Activated naive CD8-positive, alpha-beta T cell treated with anti-CD3 and anti-CD28 coated beads for 36 hours (primary cell): ENCODE measurements around the gene PTGER1. TPM values are rescaled to one million over a fixed set of nuclear protein-coding genes. Genes with fewer than 3 reads are reported as not detected.
"Not testable (repeated sequence)": the region's sequence is repeated elsewhere in the genome, so short reads cannot be mapped to it uniquely, and the experiment has no call there.

ENCODE experiments used
- DNase-seq: peaks from one replicate; pipeline ENCODE4 v3.0.0; 2021
- H3K27ac Mint-ChIP-seq: one replicate; pipeline ENCODE4 v1.8.0; 2022; ENCODE audit warnings: mild to moderate bottlenecking, moderate library complexity, mixed read lengths
- H3K27me3 Mint-ChIP-seq: one replicate; pipeline ENCODE4 v1.8.0; 2022; ENCODE audit warnings: mild to moderate bottlenecking, mixed read lengths
- H3K36me3 Mint-ChIP-seq: one replicate; pipeline ENCODE4 v1.8.0; 2021; ENCODE audit warnings: mild to moderate bottlenecking, mixed read lengths
- H3K4me1 Mint-ChIP-seq: one replicate; pipeline ENCODE4 v1.8.0; 2021; ENCODE audit warnings: mixed read lengths
- H3K4me3 Mint-ChIP-seq: one replicate; pipeline ENCODE4 v1.8.0; 2022; ENCODE audit warnings: mild to moderate bottlenecking, moderate library complexity, mixed read lengths
- H3K9me3 Mint-ChIP-seq: one replicate; pipeline ENCODE4 v1.8.0; 2022; ENCODE audit warnings: mixed read lengths
- total RNA-seq, 2 experiments: library from RNA; stranded (reverse); gene quantifications; one replicate each; pipeline ENCODE4 v1.2.3, GENCODE V29; 2021

Gene PTGER1
- total RNA-seq, 2 experiments from 2014 or later = 0.25 to 0.40 TPM

- peak overlapping the region; percentile 56 for H3K4me3 Mint-ChIP-seq
- DNase-seq = no peak
- peaks cover 21% of the 10 kb centered on the region for H3K27me3 Mint-ChIP-seq
- H3K27ac Mint-ChIP-seq = no peak overlapping the region
- peaks cover 22% of the 10 kb centered on the region for H3K4me1 Mint-ChIP-seq
- H3K9me3 Mint-ChIP-seq = no peaks in the 10 kb centered on the region
- peaks cover 9% of the 10 kb centered on the region for H3K36me3 Mint-ChIP-seq
Measured at GRCh38 chr19:14473073-14473977, 1.8 kb downstream of the PTGER1 start.

- peaks cover 22% of the 10 kb centered on the region for H3K4me1 Mint-ChIP-seq
- DNase-seq = peak; percentile 86
- H3K4me3 Mint-ChIP-seq = no peak overlapping the region
- H3K36me3 Mint-ChIP-seq = peaks cover 7% of the 10 kb centered on the region
- H3K9me3 Mint-ChIP-seq = no peaks in the 10 kb centered on the region
- H3K27me3 Mint-ChIP-seq = peaks cover 21% of the 10 kb centered on the region
- H3K27ac Mint-ChIP-seq = no peak overlapping the region
Measured at GRCh38 chr19:14472202-14472938, 2.8 kb downstream of the PTGER1 start.

GRCh38 chr19:14471436-14472187 is 3.5 kb downstream of the PTGER1 start:
- Mint-ChIP-seq H3K4me1 (peaks cover 22% of the 10 kb centered on the region), H3K27me3 (peaks cover 21% of the 10 kb centered on the region), H3K27ac (no peak overlapping the region), H3K36me3 (peaks cover 9% of the 10 kb centered on the region), H3K4me3 (no peak overlapping the region), H3K9me3 (no peaks in the 10 kb centered on the region)
- DNase-seq = no peak

- no peak for DNase-seq
- Mint-ChIP-seq H3K27me3 (peaks cover 21% of the 10 kb centered on the region), H3K36me3 (peaks cover 11% of the 10 kb centered on the region), H3K9me3 (no peaks in the 10 kb centered on the region), H3K4me3 (no peak overlapping the region), H3K4me1 (peaks cover 12% of the 10 kb centered on the region), H3K27ac (no peak overlapping the region)
Measured at GRCh38 chr19:14470031-14470876, 4.9 kb downstream of the PTGER1 start.

GRCh38 chr19:14467816-14468215 is 7.3 kb downstream of the PTGER1 start:
- H3K4me3 Mint-ChIP-seq = no peak overlapping the region
- H3K27ac Mint-ChIP-seq = no peak overlapping the region
- H3K36me3 Mint-ChIP-seq = peaks cover 8% of the 10 kb centered on the region
- H3K9me3 Mint-ChIP-seq = no peaks in the 10 kb centered on the region
- no peak for DNase-seq
- H3K4me1 Mint-ChIP-seq = peaks cover 1% of the 10 kb centered on the region
- H3K27me3 Mint-ChIP-seq = peaks cover 4% of the 10 kb centered on the region

GRCh38 chr19:14467391-14467790 is 7.8 kb downstream of the PTGER1 start:
- Mint-ChIP-seq H3K36me3 (peaks cover 8% of the 10 kb centered on the region), H3K27ac (no peak overlapping the region), H3K4me1 (no peaks in the 10 kb centered on the region), H3K27me3 (no peaks in the 10 kb centered on the region), H3K4me3 (no peak overlapping the region), H3K9me3 (no peaks in the 10 kb centered on the region)
- no peak for DNase-seq

- Mint-ChIP-seq H3K27ac (no peak overlapping the region), H3K4me1 (peaks cover 2% of the 10 kb centered on the region), H3K27me3 (no peaks in the 10 kb centered on the region), H3K4me3 (no peak overlapping the region), H3K9me3 (no peaks in the 10 kb centered on the region), H3K36me3 (peaks cover 8% of the 10 kb centered on the region)
- DNase-seq = no peak
Measured at GRCh38 chr19:14463747-14464146, 11.4 kb downstream of the PTGER1 start.

- not testable (repeated sequence) for H3K36me3 Mint-ChIP-seq, H3K27ac Mint-ChIP-seq, DNase-seq, H3K27me3 Mint-ChIP-seq, H3K4me3 Mint-ChIP-seq, H3K4me1 Mint-ChIP-seq, H3K9me3 Mint-ChIP-seq
Measured at GRCh38 chr19:14462401-14462800, 12.8 kb downstream of the PTGER1 start.

- H3K4me1 Mint-ChIP-seq = peaks cover 2% of the 10 kb centered on the region
- H3K4me3 Mint-ChIP-seq = no peak overlapping the region
- H3K36me3 Mint-ChIP-seq = peaks cover 7% of the 10 kb centered on the region
- H3K9me3 Mint-ChIP-seq = no peaks in the 10 kb centered on the region
- no peaks in the 10 kb centered on the region for H3K27me3 Mint-ChIP-seq
- H3K27ac Mint-ChIP-seq = no peak overlapping the region
- DNase-seq = no peak
Measured at GRCh38 chr19:14460935-14461334, 14.2 kb downstream of the PTGER1 start.

GRCh38 chr19:14459703-14460102 is 15.5 kb downstream of the PTGER1 start:
- H3K27ac Mint-ChIP-seq = peak overlapping the region; percentile 52
- H3K36me3 Mint-ChIP-seq = peaks cover 8% of the 10 kb centered on the region

GRCh38 chr19:14452303-14452702 is 22.9 kb downstream of the PTGER1 start:
- not testable (repeated sequence) for H3K9me3 Mint-ChIP-seq, H3K27ac Mint-ChIP-seq, H3K4me3 Mint-ChIP-seq, H3K27me3 Mint-ChIP-seq, H3K4me1 Mint-ChIP-seq, DNase-seq
- H3K36me3 Mint-ChIP-seq = peaks cover 28% of the 10 kb centered on the region

More at GRCh38 chr19:14459703-14460102, 15.5 kb downstream of the PTGER1 start:
- Mint-ChIP-seq H3K4me1 (peaks cover 2% of the 10 kb centered on the region), H3K27me3 (no peaks in the 10 kb centered on the region), H3K9me3 (no peaks in the 10 kb centered on the region), H3K4me3 (no peak overlapping the region)
- no peak for DNase-seq

- no peak overlapping the region for H3K4me3 Mint-ChIP-seq
- no peaks in the 10 kb centered on the region for H3K27me3 Mint-ChIP-seq
- peaks cover 6% of the 10 kb centered on the region for H3K4me1 Mint-ChIP-seq
- H3K27ac Mint-ChIP-seq = no peak overlapping the region
- H3K9me3 Mint-ChIP-seq = no peaks in the 10 kb centered on the region
- H3K36me3 Mint-ChIP-seq = peaks cover 31% of the 10 kb centered on the region
- DNase-seq = no peak
Measured at GRCh38 chr19:14450876-14451275, 24.3 kb downstream of the PTGER1 start.

- peak; percentile 84 for DNase-seq
- Mint-ChIP-seq H3K27me3 (no peaks in the 10 kb centered on the region), H3K27ac (no peak overlapping the region), H3K36me3 (peaks cover 30% of the 10 kb centered on the region), H3K4me1 (peaks cover 6% of the 10 kb centered on the region), H3K4me3 (no peak overlapping the region), H3K9me3 (no peaks in the 10 kb centered on the region)
Measured at GRCh38 chr19:14450168-14450874, 24.8 kb downstream of the PTGER1 start.

- no peak for DNase-seq
- Mint-ChIP-seq H3K4me3 (no peak overlapping the region), H3K4me1 (peaks cover 9% of the 10 kb centered on the region), H3K36me3 (peaks cover 34% of the 10 kb centered on the region), H3K27ac (no peak overlapping the region), H3K9me3 (no peaks in the 10 kb centered on the region), H3K27me3 (no peaks in the 10 kb centered on the region)
Measured at GRCh38 chr19:14449321-14449720, 25.8 kb downstream of the PTGER1 start.
